Ascending aorta (tissue), 1 donor: ENCODE data around the gene QSOX1. TPM values are rescaled to one million over a fixed set of nuclear protein-coding genes. Genes with fewer than 3 reads are reported as not detected.

Source experiments
- total RNA-seq: library from RNA; depleted of rRNA; stranded (reverse); fragments of >200 nt; gene quantifications from one replicate; pipeline ENCODE4 v1.1.0, GENCODE V29; 2016

Gene QSOX1
- total RNA-seq, 1 donor from 2014 or later = 200 TPM

Other genes starting within 250 kb of the QSOX1 start
- 37.8 TPM for gene CEP350, start 200.1 kb upstream of the QSOX1 start, total RNA-seq
- not detected for gene LHX4, start 75.4 kb downstream of the QSOX1 start, total RNA-seq